B cell (primary cell): ENCODE results near the gene DNAJB1. TPM values are rescaled to one million over a fixed set of nuclear protein-coding genes. Genes with fewer than 3 reads are reported as not detected.

Source experiments
- ATAC-seq: fragments of 200-7000 bp; cut with Tn5 transposase; one replicate; pipeline ENCODE4 v1.10.0; 2021; ENCODE audit warnings: low read depth, mild to moderate bottlenecking, moderate number of reproducible peaks, moderate library complexity
- CTCF ChIA-PET: fragments of 350-600 bp; sonication (Branson Sonifier 250); formaldehyde crosslinking; loops from one replicate; lab custom pipeline; 2021; ENCODE audit warnings: antibody characterized with exemption, inconsistent platforms; lab: Charles Lee
- POLR2A ChIA-PET: fragments of 350-600 bp; sonication (Branson Sonifier 250); formaldehyde crosslinking; loops from one replicate; lab custom pipeline; 2021; ENCODE audit warnings: antibody characterized with exemption; lab: Charles Lee
- DNase-seq: peaks from one replicate; pipeline ENCODE4 v3.0.0; 2013
- H2AFZ ChIP-seq: 2 replicates; pipeline ENCODE4 v1.6.1; 2012; ENCODE audit warnings: mild to moderate bottlenecking, low read depth, low read length; ENCODE audit not compliant: insufficient read depth, poor library complexity, severe bottlenecking
- H3K27ac ChIP-seq, 2 donors: 1 replicate in 1 of 2; 2 replicates in 1 of 2; pipeline ENCODE4 v1.5.1; 2012 to 2013; ENCODE audit warnings: low read length in 2 of 2, mild to moderate bottlenecking in 2 of 2, moderate library complexity in 1 of 2
- H3K27me3 ChIP-seq, 4 experiments: fragments of 200-600 bp in 1 of 4; sonication (generic) in 1 of 4; replicated peaks in 1 of 4; 1 replicate in 2 of 4; 2 replicates in 2 of 4; pipeline versions ENCODE4 v1.6.1 to v1.7.0; 2013 to 2016; ENCODE audit warnings: low read length in 3 of 4, mild to moderate bottlenecking in 2 of 4, mixed read lengths in 1 of 4, moderate library complexity in 1 of 4; ENCODE audit not compliant: insufficient read depth in 4 of 4, control insufficient read depth in 3 of 4; ENCODE audit errors: control extremely low read depth in 1 of 4
- H3K36me3 ChIP-seq, 2 experiments: replicated peaks in 1 of 2; 1 replicate in 1 of 2; 2 replicates in 1 of 2; pipeline versions ENCODE4 v1.6.1 to v1.7.1; 2013; ENCODE audit warnings: low read length in 1 of 2; ENCODE audit not compliant: insufficient read depth in 2 of 2, control insufficient read depth in 1 of 2; ENCODE audit errors: control extremely low read depth in 1 of 2, extremely low read depth in 1 of 2
- H3K4me1 ChIP-seq, 2 donors: fragments of 200-600 bp in 1 of 2; sonication (generic) in 1 of 2; 1 replicate in 1 of 2; 2 replicates in 1 of 2; pipeline versions ENCODE4 v1.5.1 to v1.6.1; 2013 to 2017; ENCODE audit warnings: low read length in 2 of 2; ENCODE audit not compliant: control insufficient read depth in 2 of 2, insufficient read depth in 2 of 2
- H3K4me2 ChIP-seq: replicated peaks from 2 replicates; pipeline ENCODE3; 2012; ENCODE audit warnings: mild to moderate bottlenecking, low read depth, low read length; ENCODE audit not compliant: poor library complexity, severe bottlenecking
- H3K4me3 ChIP-seq, 5 experiments: fragments of 200-600 bp in 1 of 5; sonication (generic) in 1 of 5; 1 replicate in 3 of 5; 2 replicates in 2 of 5; pipeline versions ENCODE4 v1.5.1 to v1.7.0; 2011 to 2016; ENCODE audit warnings: low read length in 4 of 5, mild to moderate bottlenecking in 4 of 5, low read depth in 2 of 5, control low read depth in 1 of 5, moderate library complexity in 1 of 5; ENCODE audit not compliant: insufficient read depth in 1 of 5; ENCODE audit errors: control extremely low read depth in 1 of 5, extremely low read depth in 1 of 5
- H3K79me2 ChIP-seq: fragments of 200-600 bp; sonication (generic); one replicate; pipeline ENCODE4 v1.6.0; 2016; ENCODE audit warnings: low read length; ENCODE audit not compliant: control insufficient read depth, insufficient read depth
- H3K9ac ChIP-seq: fragments of 200-600 bp; sonication (generic); 2 replicates; pipeline ENCODE4 v1.6.1; 2017; ENCODE audit warnings: mild to moderate bottlenecking, low read length, moderate library complexity
- H3K9me3 ChIP-seq, 3 donors: one replicate each; pipeline versions ENCODE4 v1.6.1 to v1.7.1; 2013; ENCODE audit warnings: low read length in 2 of 3; ENCODE audit not compliant: control insufficient read depth in 2 of 3, insufficient read depth in 1 of 3; ENCODE audit errors: control extremely low read depth in 1 of 3
- H4K20me1 ChIP-seq: 2 replicates; pipeline ENCODE4 v1.6.0; 2012; ENCODE audit warnings: mild to moderate bottlenecking, low read length; ENCODE audit not compliant: insufficient read depth, control insufficient read depth, poor library complexity, severe bottlenecking
- H3K27ac Mint-ChIP-seq: one replicate; pipeline ENCODE4 v1.8.0; 2021; ENCODE audit warnings: mixed read lengths
- H3K27me3 Mint-ChIP-seq: one replicate; pipeline ENCODE4 v1.8.0; 2021; ENCODE audit warnings: mixed read lengths
- H3K4me1 Mint-ChIP-seq: one replicate; pipeline ENCODE4 v1.8.0; 2021; ENCODE audit warnings: mixed read lengths
- H3K4me3 Mint-ChIP-seq: one replicate; pipeline ENCODE4 v1.8.0; 2021; ENCODE audit warnings: mixed read lengths
- H3K9me3 Mint-ChIP-seq: one replicate; pipeline ENCODE4 v1.8.0; 2022; ENCODE audit warnings: mixed read lengths; ENCODE audit not compliant: insufficient read depth
- CTCF ChIP-seq: fragments of 200-600 bp; IDR thresholded peaks from one replicate; pipeline ENCODE4 v1.8.0; 2022; ENCODE audit warnings: antibody characterized with exemption, mild to moderate bottlenecking
- EZH2 ChIP-seq: IDR thresholded peaks from 2 replicates; pipeline ENCODE4 v1.6.1; 2012; ENCODE audit warnings: borderline replicate concordance, low read depth, mild to moderate bottlenecking, moderate library complexity, low read length; ENCODE audit not compliant: insufficient read depth, poor library complexity, severe bottlenecking
- WGBS: methylation state at CpG from one replicate; pipeline ENCODE4 v1.1.5; 2013; ENCODE audit warnings: missing lambda C conversion rate; ENCODE audit not compliant: insufficient coverage; 5-methylcytosine and 5-hydroxymethylcytosine counted together
- intact Hi-C: fragments of 100-400 bp; cut with micrococcal nuclease; formaldehyde crosslinking; loops from one replicate; pipeline ENCODE4 v1.10.0; 2022
- polyA plus RNA-seq: library from polyadenylated mRNA; depleted of rRNA; stranded (reverse); fragments of >200 nt; gene quantifications from 2 replicates; pipeline ENCODE4 v1.2.3, GENCODE V29; 2012
- total RNA-seq, 2 donors: library from RNA; stranded (reverse); fragments of 120-200 nt in 1 of 2; gene quantifications; 1 replicate in 1 of 2; 2 replicates in 1 of 2; pipeline versions ENCODE4 v1.2.3 to v1.2.4, GENCODE V29; 2013 to 2022

Gene DNAJB1
- total and polyA plus RNA-seq, 2 donors (not counting 1 experiment from before 2014, with no cell fraction given), result 72.8 to 194 TPM

GRCh38 chr19:14528419-14529253 lies 10.4 kb upstream of the DNAJB1 start:
- no peaks in the 10 kb centered on the region for H3K27me3 ChIP-seq
- peak overlapping the region; percentile 56 to 86 for H3K27ac ChIP-seq
- H2AFZ ChIP-seq, result peak overlapping the region; percentile 92
- peak overlapping the region; percentile 92 for H3K4me2 ChIP-seq
- Mint-ChIP-seq H3K9me3 (no peaks in the 10 kb centered on the region), H3K27me3 (no peaks in the 10 kb centered on the region), H3K27ac (peak overlapping the region; percentile 95), H3K4me3 (peak overlapping the region; percentile 91), H3K4me1 (peaks cover 31% of the 10 kb centered on the region)
- ATAC-seq (no peak), DNase-seq (no peak)
- no peak for TF ChIP-seq CTCF
- no peak for TF ChIP-seq EZH2
- peak overlapping the region; percentile 90 for H3K9ac ChIP-seq
- peak overlapping the region; percentile 44 to 82 (median 60) for H3K4me3 ChIP-seq
- H3K4me1 ChIP-seq, result peaks cover 19 to 29% of the 10 kb centered on the region in 2 donors
- H4K20me1 ChIP-seq, result peaks cover 11% of the 10 kb centered on the region
- H3K9me3 ChIP-seq, result no peaks in the 10 kb centered on the region
- 36% methylated on average over 33 of the region's 39 CpGs for WGBS
- ChIA-PET POLR2A (interaction anchor here (1.4 kb wide), 1 partner anchor 11 kb away, joined by 13 read pairs; the partner anchor contains the start of gene DNAJB1), CTCF (interaction anchor here (1.3 kb wide), 1 partner anchor 10 kb away, joined by 3 read pairs; the partner anchor contains the start of gene DNAJB1)
- intact Hi-C loops, result loop anchor here (1.0 kb wide), 5 partner anchors 10 to 161 kb away; partner anchors contain the start of genes DDX39A, DNAJB1 and NDUFB7
- H3K79me2 ChIP-seq, result peaks cover 38% of the 10 kb centered on the region
- H3K36me3 ChIP-seq, result peaks cover 0 to 1% of the 10 kb centered on the region in 2 experiments

GRCh38 chr19:14526423-14526822 lies 8.2 kb upstream of the DNAJB1 start:
- Mint-ChIP-seq H3K9me3 (no peaks in the 10 kb centered on the region), H3K27ac (no peak overlapping the region), H3K4me1 (peaks cover 36% of the 10 kb centered on the region), H3K27me3 (no peaks in the 10 kb centered on the region), H3K4me3 (peak overlapping the region; percentile 16)
- intact Hi-C loops, result no loop called here
- Histone ChIP-seq H3K4me2 (no peak overlapping the region), H4K20me1 (peaks cover 3% of the 10 kb centered on the region), H3K36me3 (no peaks in the 10 kb centered on the region), H2AFZ (no peak overlapping the region), H3K4me3 (no peak overlapping the region), H3K27ac (no peak overlapping the region), H3K79me2 (peaks cover 16% of the 10 kb centered on the region), H3K9ac (no peak overlapping the region), H3K4me1 (peaks cover 37 to 41% of the 10 kb centered on the region in 2 donors), H3K27me3 (no peaks in the 10 kb centered on the region), H3K9me3 (no peaks in the 10 kb centered on the region)
- WGBS, result no CpG with 5 or more reads among the region's 4 CpGs
- TF ChIP-seq CTCF, result no peak
- TF ChIP-seq EZH2, result no peak
- ChIA-PET POLR2A (no interaction called here), CTCF (interaction anchor here (0.5 to 1.6 kb wide), 5 partner anchors 21 to 249 kb away, joined by 3 to 8 read pairs (median 3); no protein-coding TSS in a partner anchor)
- DNase-seq (no peak), ATAC-seq (no peak)
